ENCODE data around the gene PHLPP2.

DNA sequence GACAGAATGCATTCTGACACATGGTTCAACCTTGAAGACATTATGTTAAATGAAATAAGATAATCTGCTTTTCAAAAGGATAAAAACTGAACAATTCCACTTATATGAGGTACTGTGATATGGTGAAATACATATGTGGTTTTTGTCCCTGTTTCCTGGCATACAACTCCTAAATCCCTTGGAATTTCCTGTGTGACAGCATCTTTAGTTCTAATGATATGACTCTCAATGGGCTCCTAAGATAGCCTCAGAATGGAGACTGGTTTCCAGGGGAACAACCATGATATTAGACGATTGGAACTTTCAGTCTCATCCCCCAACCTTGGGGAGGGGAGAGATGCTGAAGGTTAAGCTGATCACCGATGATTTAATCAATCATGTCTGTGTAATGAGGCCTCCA lies 37.7 kb upstream of the PHLPP2 start:
- TF ChIP-seq, protein P1, sequence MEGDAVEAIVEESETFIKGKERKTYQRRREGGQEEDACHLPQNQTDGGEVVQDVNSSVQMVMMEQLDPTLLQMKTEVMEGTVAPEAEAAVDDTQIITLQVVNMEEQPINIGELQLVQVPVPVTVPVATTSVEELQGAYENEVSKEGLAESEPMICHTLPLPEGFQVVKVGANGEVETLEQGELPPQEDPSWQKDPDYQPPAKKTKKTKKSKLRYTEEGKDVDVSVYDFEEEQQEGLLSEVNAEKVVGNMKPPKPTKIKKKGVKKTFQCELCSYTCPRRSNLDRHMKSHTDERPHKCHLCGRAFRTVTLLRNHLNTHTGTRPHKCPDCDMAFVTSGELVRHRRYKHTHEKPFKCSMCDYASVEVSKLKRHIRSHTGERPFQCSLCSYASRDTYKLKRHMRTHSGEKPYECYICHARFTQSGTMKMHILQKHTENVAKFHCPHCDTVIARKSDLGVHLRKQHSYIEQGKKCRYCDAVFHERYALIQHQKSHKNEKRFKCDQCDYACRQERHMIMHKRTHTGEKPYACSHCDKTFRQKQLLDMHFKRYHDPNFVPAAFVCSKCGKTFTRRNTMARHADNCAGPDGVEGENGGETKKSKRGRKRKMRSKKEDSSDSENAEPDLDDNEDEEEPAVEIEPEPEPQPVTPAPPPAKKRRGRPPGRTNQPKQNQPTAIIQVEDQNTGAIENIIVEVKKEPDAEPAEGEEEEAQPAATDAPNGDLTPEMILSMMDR (IDR thresholded peaks at IDR 0.05; ENCODE audit: low read length): no peak
- no peak for TF ChIP-seq EZH2 (IDR thresholded peaks at IDR 0.05; ENCODE audit: borderline replicate concordance, low read length)

Measured in OCI-LY1 (cell line).